ENCODE results near the gene SYCP2L. TPM values are rescaled to one million over a fixed set of nuclear protein-coding genes. Genes with fewer than 3 reads are reported as not detected.
"Not testable (repeated sequence)": the region's sequence is repeated elsewhere in the genome, so short reads cannot be mapped to it uniquely, and the experiment has no call there.

SYCP2L gene
- total RNA-seq, 2 donors from 2014 or later = 0.11 TPM; not detected in 1

- Histone ChIP-seq H3K36me3 (no peaks in the 10 kb centered on the region), H3K9ac (ENCODE audit: low read depth in 2 of 2, low read length in 2 of 2) (no peak overlapping the region), H3K27me3 (no peaks in the 10 kb centered on the region), H3K27ac (no peak overlapping the region), H3K4me3 (no peak overlapping the region), H3K9me3 (no peaks in the 10 kb centered on the region), H3K4me1 (no peaks in the 10 kb centered on the region)
- no peak for TF ChIP-seq CTCF (IDR thresholded peaks at IDR 0.05)
- intact Hi-C loops (cut with DNase I) = no loop called here
- DNase-seq = no peak
Measured at GRCh38 chr6:10891960-10892359, 5.1 kb downstream of the SYCP2L start.

GRCh38 chr6:10894958-10895357 lies 8.1 kb downstream of the SYCP2L start:
- Histone ChIP-seq H3K9ac (ENCODE audit: low read depth in 2 of 2, low read length in 2 of 2) (no peak overlapping the region), H3K4me3 (no peak overlapping the region), H3K27me3 (no peaks in the 10 kb centered on the region), H3K36me3 (no peaks in the 10 kb centered on the region), H3K9me3 (no peaks in the 10 kb centered on the region), H3K4me1 (no peaks in the 10 kb centered on the region), H3K27ac (no peak overlapping the region)
- intact Hi-C loops (cut with DNase I) = no loop called here
- DNase-seq = no peak
- TF ChIP-seq CTCF (IDR thresholded peaks at IDR 0.05) = no peak

- no peaks in the 10 kb centered on the region for H3K36me3 ChIP-seq
Measured at GRCh38 chr6:10896691-10897090, 9.8 kb downstream of the SYCP2L start.

GRCh38 chr6:10901770-10902169 lies 14.9 kb downstream of the SYCP2L start:
- intact Hi-C loops (cut with DNase I) = no loop called here
- Histone ChIP-seq H3K9ac (ENCODE audit: low read depth in 2 of 2, low read length in 2 of 2) (no peak overlapping the region), H3K27ac (no peak overlapping the region), H3K36me3 (no peaks in the 10 kb centered on the region), H3K4me3 (no peak overlapping the region), H3K9me3 (no peaks in the 10 kb centered on the region), H3K4me1 (no peaks in the 10 kb centered on the region), H3K27me3 (no peaks in the 10 kb centered on the region)
- DNase-seq = no peak
- TF ChIP-seq CTCF (IDR thresholded peaks at IDR 0.05) = no peak

More at GRCh38 chr6:10896691-10897090, 9.8 kb downstream of the SYCP2L start:
- H3K9me3 ChIP-seq = no peaks in the 10 kb centered on the region
- no peak overlapping the region for H3K27ac ChIP-seq
- intact Hi-C loops (cut with DNase I) = no loop called here
- DNase-seq = no peak
- H3K4me1 ChIP-seq = no peaks in the 10 kb centered on the region
- no peak overlapping the region for H3K4me3 ChIP-seq
- no peak overlapping the region for H3K9ac ChIP-seq (ENCODE audit: low read depth in 2 of 2, low read length in 2 of 2)
- TF ChIP-seq CTCF (IDR thresholded peaks at IDR 0.05) = no peak
- no peaks in the 10 kb centered on the region for H3K27me3 ChIP-seq

GRCh38 chr6:10904015-10904414 lies 17.2 kb downstream of the SYCP2L start:
- Histone ChIP-seq H3K36me3 (no peaks in the 10 kb centered on the region), H3K27ac (no peak overlapping the region), H3K4me1 (no peaks in the 10 kb centered on the region), H3K27me3 (no peaks in the 10 kb centered on the region), H3K9me3 (no peaks in the 10 kb centered on the region), H3K9ac (ENCODE audit: low read depth in 2 of 2, low read length in 2 of 2) (no peak overlapping the region), H3K4me3 (no peak overlapping the region)
- TF ChIP-seq CTCF (IDR thresholded peaks at IDR 0.05) = no peak
- DNase-seq = no peak
- intact Hi-C loops (cut with DNase I) = no loop called here

- no peak overlapping the region for H3K27ac ChIP-seq
- intact Hi-C loops (cut with DNase I) = no loop called here
- H3K27me3 ChIP-seq = no peaks in the 10 kb centered on the region
- no peaks in the 10 kb centered on the region for H3K9me3 ChIP-seq
- no peak for DNase-seq
- H3K9ac ChIP-seq (ENCODE audit: low read depth in 2 of 2, low read length in 2 of 2) = no peak overlapping the region
- H3K36me3 ChIP-seq = no peaks in the 10 kb centered on the region
- H3K4me3 ChIP-seq = no peak overlapping the region
- TF ChIP-seq CTCF (IDR thresholded peaks at IDR 0.05) = no peak
- no peaks in the 10 kb centered on the region for H3K4me1 ChIP-seq
Measured at GRCh38 chr6:10908228-10908627, 21.4 kb downstream of the SYCP2L start.

GRCh38 chr6:10919520-10919919 lies 32.7 kb downstream of the SYCP2L start:
- intact Hi-C loops (cut with DNase I); DNase-seq; H3K4me3 ChIP-seq; H3K9ac ChIP-seq (ENCODE audit: low read depth in 2 of 2, low read length in 2 of 2); H3K27me3 ChIP-seq; H3K4me1 ChIP-seq; H3K27ac ChIP-seq; H3K36me3 ChIP-seq; H3K9me3 ChIP-seq: not testable (repeated sequence)
